Measurements from ENCODE around the gene ZNF565. TPM values are rescaled to one million over a fixed set of nuclear protein-coding genes. Genes with fewer than 3 reads are reported as not detected.

Gene ZNF565
- total and polyA plus RNA-seq, 8 donors, result 2.1 to 3.5 (median 2.6) TPM

- H3K4me3 ChIP-seq, result no peak overlapping the region
- peaks cover 4 to 55% (median 13%) of the 10 kb centered on the region in 3 donors for H3K36me3 ChIP-seq
- DNase-seq (no peak), ATAC-seq (no peak), FAIRE-seq (no peak)
- no peaks in the 10 kb centered on the region for H3K27me3 ChIP-seq
- 96 to 97% methylated on average over 6 of the region's 6 CpGs for WGBS, 2 donors
- H3K9me3 ChIP-seq, result no peaks in the 10 kb centered on the region
- H3K4me1 ChIP-seq, result peaks cover 0 to 7% (median 0%) of the 10 kb centered on the region in 3 donors
- H3K27ac ChIP-seq, result no peak overlapping the region
- intact Hi-C loops (cut with DNase I), result no loop called here
- TF ChIP-seq, protein P1, sequence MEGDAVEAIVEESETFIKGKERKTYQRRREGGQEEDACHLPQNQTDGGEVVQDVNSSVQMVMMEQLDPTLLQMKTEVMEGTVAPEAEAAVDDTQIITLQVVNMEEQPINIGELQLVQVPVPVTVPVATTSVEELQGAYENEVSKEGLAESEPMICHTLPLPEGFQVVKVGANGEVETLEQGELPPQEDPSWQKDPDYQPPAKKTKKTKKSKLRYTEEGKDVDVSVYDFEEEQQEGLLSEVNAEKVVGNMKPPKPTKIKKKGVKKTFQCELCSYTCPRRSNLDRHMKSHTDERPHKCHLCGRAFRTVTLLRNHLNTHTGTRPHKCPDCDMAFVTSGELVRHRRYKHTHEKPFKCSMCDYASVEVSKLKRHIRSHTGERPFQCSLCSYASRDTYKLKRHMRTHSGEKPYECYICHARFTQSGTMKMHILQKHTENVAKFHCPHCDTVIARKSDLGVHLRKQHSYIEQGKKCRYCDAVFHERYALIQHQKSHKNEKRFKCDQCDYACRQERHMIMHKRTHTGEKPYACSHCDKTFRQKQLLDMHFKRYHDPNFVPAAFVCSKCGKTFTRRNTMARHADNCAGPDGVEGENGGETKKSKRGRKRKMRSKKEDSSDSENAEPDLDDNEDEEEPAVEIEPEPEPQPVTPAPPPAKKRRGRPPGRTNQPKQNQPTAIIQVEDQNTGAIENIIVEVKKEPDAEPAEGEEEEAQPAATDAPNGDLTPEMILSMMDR (IDR thresholded peaks at IDR 0.05), result no peak
These were observed 69.8 kb downstream of the ZNF565 start for GRCh38 chr19:36144624-36145023.

DNA sequence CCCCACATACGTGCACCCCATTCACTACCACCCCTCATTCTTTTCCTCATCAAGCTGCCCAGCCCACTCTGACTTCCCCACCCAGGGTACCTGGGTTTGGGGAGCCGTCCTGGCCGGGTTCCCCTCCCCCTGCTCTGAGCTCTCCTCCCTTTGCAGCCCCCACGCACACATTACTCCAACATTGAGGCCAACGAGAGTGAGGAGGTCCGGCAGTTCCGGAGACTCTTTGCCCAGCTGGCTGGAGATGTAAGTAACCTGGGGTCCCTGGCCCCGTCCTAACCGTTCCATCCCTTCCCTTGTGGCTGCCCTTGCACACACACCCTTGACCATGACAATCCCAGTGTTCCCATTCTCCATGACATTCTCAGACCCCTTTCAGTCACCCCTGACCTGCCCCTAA lies 72.0 kb downstream of the ZNF565 start:
- Histone ChIP-seq H3K36me3 (peaks cover 4 to 42% (median 11%) of the 10 kb centered on the region in 3 donors), H3K9me3 (no peaks in the 10 kb centered on the region), H3K27ac (no peak overlapping the region), H3K4me3 (no peak overlapping the region), H3K27me3 (no peaks in the 10 kb centered on the region), H3K4me1 (peaks cover 0 to 10% (median 0%) of the 10 kb centered on the region in 3 donors)
- ATAC-seq, result no peak
- TF ChIP-seq, protein P1 (IDR thresholded peaks at IDR 0.05), result no peak
- WGBS, 2 donors, result 92 to 95% methylated on average over 9 of the region's 9 CpGs
- no peak for DNase-seq
- intact Hi-C loops (cut with DNase I), result no loop called here
- no peak for FAIRE-seq

DNA sequence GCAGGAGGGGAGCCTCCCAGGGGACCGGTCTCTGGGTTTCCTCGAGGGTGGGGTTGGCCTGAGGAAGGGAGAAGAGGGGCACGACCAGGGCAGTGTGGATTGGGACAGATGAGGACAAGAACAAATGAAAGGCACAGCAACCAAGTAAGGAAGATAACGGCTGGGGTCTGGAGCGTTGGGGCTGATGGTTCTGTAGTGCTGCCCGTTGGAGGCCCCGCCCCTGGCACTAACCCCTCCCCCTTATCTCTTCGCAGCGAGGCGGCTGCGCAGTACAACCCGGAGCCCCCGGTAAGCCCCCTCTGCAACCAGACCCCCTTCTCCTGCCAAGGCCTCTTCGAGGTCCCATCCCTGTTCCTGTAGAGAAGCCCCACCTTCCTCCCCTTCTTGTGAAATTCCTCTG lies 72.4 kb downstream of the ZNF565 start:
- no peaks in the 10 kb centered on the region for H3K27me3 ChIP-seq
- ATAC-seq (no peak), DNase-seq (peak in 2 of 6 donors; percentile 40 to 45), FAIRE-seq (no peak)
- H3K4me1 ChIP-seq, result peaks cover 0 to 15% (median 0%) of the 10 kb centered on the region in 3 donors
- no peak overlapping the region for H3K4me3 ChIP-seq
- H3K9me3 ChIP-seq, result no peaks in the 10 kb centered on the region
- 96 to 100% methylated on average over 5 to 14 of the region's 14 CpGs for WGBS, 2 donors
- intact Hi-C loops (cut with DNase I), result no loop called here
- no peak overlapping the region for H3K27ac ChIP-seq
- peaks cover 4 to 38% (median 11%) of the 10 kb centered on the region in 3 donors for H3K36me3 ChIP-seq
- TF ChIP-seq, protein P1 (IDR thresholded peaks at IDR 0.05), result no peak

DNA sequence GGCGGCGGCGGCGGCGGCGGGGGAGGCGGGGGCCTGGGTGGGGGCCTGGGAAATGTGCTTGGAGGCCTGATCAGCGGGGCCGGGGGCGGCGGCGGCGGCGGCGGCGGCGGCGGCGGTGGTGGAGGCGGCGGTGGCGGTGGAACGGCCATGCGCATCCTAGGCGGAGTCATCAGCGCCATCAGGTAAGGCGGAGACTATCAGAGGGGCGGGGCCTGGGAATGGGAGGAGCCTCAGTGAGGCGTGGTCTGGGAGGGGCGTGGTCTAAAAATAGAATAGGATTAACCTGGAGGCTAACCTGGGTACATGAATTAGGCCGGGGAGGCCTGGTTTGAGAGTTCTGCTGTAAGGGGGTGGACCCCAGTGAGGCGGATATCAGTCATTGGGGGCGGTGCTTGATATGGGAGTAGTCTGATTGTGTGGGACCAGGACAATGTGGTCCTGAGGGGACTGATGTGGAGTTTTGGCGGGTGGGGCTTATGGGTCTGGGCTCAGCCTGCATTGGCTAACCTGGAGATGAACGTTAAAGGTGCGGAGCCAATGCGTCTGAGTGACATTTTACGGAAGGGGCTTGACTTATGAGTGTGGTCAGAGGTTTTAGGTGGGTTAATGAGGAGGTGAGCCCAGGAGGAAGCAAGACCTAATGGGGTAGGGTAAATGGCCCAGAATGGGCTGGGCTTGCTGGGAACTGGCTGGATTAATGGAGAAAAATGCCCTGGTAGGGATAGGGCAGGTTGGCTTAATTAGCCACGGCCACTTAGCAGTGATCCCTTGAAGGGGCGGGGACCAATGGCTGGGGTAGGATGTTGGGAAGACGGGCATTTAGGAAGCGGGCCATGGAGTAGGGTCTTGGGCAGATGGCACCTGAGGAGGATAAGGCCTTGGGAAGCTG lies 73.2 kb downstream of the ZNF565 start:
- intact Hi-C loops (cut with DNase I), result no loop called here
- 22 to 24% methylated on average over 42 of the region's 42 CpGs for WGBS, 2 donors
- Histone ChIP-seq H3K36me3 (peaks cover 4 to 30% (median 11%) of the 10 kb centered on the region in 3 donors), H3K4me3 (peak overlapping the region; percentile 68 to 95 (median 80)), H3K27me3 (no peaks in the 10 kb centered on the region), H3K27ac (peak overlapping the region; percentile 86 to 97 (median 96)), H3K4me1 (peaks cover 0 to 18% (median 0%) of the 10 kb centered on the region in 3 donors), H3K9me3 (no peaks in the 10 kb centered on the region)
- ATAC-seq (peak; percentile 65 to 82 (median 69)), FAIRE-seq (no peak), DNase-seq (peak; percentile 74 to 93 (median 92))
- TF ChIP-seq, protein P1 (IDR thresholded peaks at IDR 0.05), result no peak

Measured in pancreas (tissue), 10 donors.